PC-3 (cell line): ENCODE data around the gene OR5K2. TPM values are rescaled to one million over a fixed set of nuclear protein-coding genes. Genes with fewer than 3 reads are reported as not detected.

Experiments
- ATAC-seq: fragments of 200-7000 bp; cut with Tn5 transposase; 2 replicates; pipeline ENCODE4 v1.9.1; 2020; ENCODE audit warnings: mild to moderate bottlenecking, moderate library complexity
- BruUV-seq: library from RNA; stranded (reverse); fragments of 400-500 nt; replicated peaks from 2 replicates; lab custom pipeline; 2021; lab: Mats Ljungman, UMichigan
- CTCF ChIA-PET: fragments of 300-600 bp; sonication (Branson Sonifier 250); formaldehyde crosslinking; loops from one replicate; lab custom pipeline; 2022; ENCODE audit warnings: antibody characterized with exemption; lab: Charles Lee
- POLR2A ChIA-PET: fragments of 300-600 bp; sonication (Branson Sonifier 250); formaldehyde crosslinking; loops from one replicate; lab custom pipeline; 2022; ENCODE audit warnings: antibody characterized with exemption; ENCODE audit not compliant: unreplicated experiment; lab: Charles Lee
- DNase-seq: peaks from one replicate; pipeline ENCODE4 v3.0.0-alpha.2; 2015
- H2AFZ ChIP-seq: fragments of 300-600 bp; sonication (generic); 2 replicates; pipeline ENCODE4 v1.6.0; 2016; ENCODE audit warnings: antibody characterized with exemption, low read length
- H3F3A ChIP-seq: fragments of 300-600 bp; sonication (generic); one replicate; pipeline ENCODE4 v1.6.0; 2017; ENCODE audit warnings: antibody characterized with exemption, low read length, control low read depth, mild to moderate bottlenecking; ENCODE audit not compliant: unreplicated experiment
- H3K27ac ChIP-seq: fragments of 300-600 bp; sonication (generic); 2 replicates; pipeline ENCODE4 v1.5.1; 2016; ENCODE audit warnings: mild to moderate bottlenecking, low read length
- H3K27me3 ChIP-seq: fragments of 300-600 bp; sonication (generic); 2 replicates; pipeline ENCODE4 v1.6.1; 2016; ENCODE audit warnings: low read length, mixed read lengths
- H3K36me3 ChIP-seq: fragments of 300-600 bp; sonication (generic); 2 replicates; pipeline ENCODE4 v1.6.1; 2016; ENCODE audit warnings: low read depth, mixed run types, low read length, mixed read lengths
- H3K4me1 ChIP-seq: fragments of 300-600 bp; sonication (generic); 2 replicates; pipeline ENCODE4 v1.5.1; 2016; ENCODE audit warnings: low read length; ENCODE audit not compliant: insufficient read depth
- H3K4me2 ChIP-seq: fragments of 300-600 bp; sonication (generic); 2 replicates; pipeline ENCODE4 v1.6.0; 2016; ENCODE audit warnings: low read length
- H3K4me3 ChIP-seq: fragments of 300-600 bp; sonication (generic); 2 replicates; pipeline ENCODE4 v1.5.1; 2016; ENCODE audit warnings: mild to moderate bottlenecking, low read length, mixed read lengths
- H3K79me2 ChIP-seq: fragments of 300-600 bp; sonication (generic); 2 replicates; pipeline ENCODE4 v1.6.1; 2017; ENCODE audit warnings: low read length, mixed read lengths
- H3K9ac ChIP-seq: fragments of 300-600 bp; sonication (generic); 2 replicates; pipeline ENCODE4 v1.6.0; 2016; ENCODE audit warnings: mild to moderate bottlenecking, low read length
- H3K9me2 ChIP-seq: fragments of 300-600 bp; sonication (generic); replicated peaks from 2 replicates; pipeline ENCODE4 v1.6.1; 2016; ENCODE audit warnings: mixed run types, low read length, mixed read lengths
- H3K9me3 ChIP-seq: fragments of 300-600 bp; sonication (generic); 2 replicates; pipeline ENCODE4 v1.6.1; 2016; ENCODE audit warnings: low read length, mixed read lengths
- H4K20me1 ChIP-seq: fragments of 300-600 bp; sonication (generic); 2 replicates; pipeline ENCODE4 v1.6.1; 2016; ENCODE audit warnings: low read length, mixed read lengths
- EZH2 ChIP-seq: fragments of 300-600 bp; sonication (generic); IDR thresholded peaks from one replicate; pipeline ENCODE4 v1.6.1; 2017; ENCODE audit warnings: antibody characterized with exemption, mild to moderate bottlenecking, low read length; ENCODE audit not compliant: unreplicated experiment
- EZH2phosphoT487 ChIP-seq: fragments of 300-600 bp; sonication (generic); IDR thresholded peaks from 2 replicates; pipeline ENCODE4 v1.6.1; 2018; ENCODE audit warnings: mild to moderate bottlenecking, antibody characterized with exemption, low read length, borderline replicate concordance
- intact Hi-C: fragments of 100-400 bp; cut with micrococcal nuclease; formaldehyde crosslinking; loops from 2 replicates; pipeline ENCODE4 v1.9.0; 2023
- total RNA-seq: library from RNA; depleted of rRNA; stranded (reverse); fragments of >200 nt; gene quantifications from 2 replicates; pipeline ENCODE4 v1.2.3, GENCODE V29; 2014; rRNA removed
- TF ChIP-seq, protein P1 (sequence below): fragments of 300-600 bp; sonication (generic); conservative IDR thresholded peaks from 2 replicates; pipeline ENCODE4 v1.5.1; 2017; ENCODE audit warnings: antibody characterized with exemption, low read depth, mild to moderate bottlenecking, low read length

The OR5K2 gene
- total RNA-seq, 1 experiment from 2014 or later = not detected

DNA sequence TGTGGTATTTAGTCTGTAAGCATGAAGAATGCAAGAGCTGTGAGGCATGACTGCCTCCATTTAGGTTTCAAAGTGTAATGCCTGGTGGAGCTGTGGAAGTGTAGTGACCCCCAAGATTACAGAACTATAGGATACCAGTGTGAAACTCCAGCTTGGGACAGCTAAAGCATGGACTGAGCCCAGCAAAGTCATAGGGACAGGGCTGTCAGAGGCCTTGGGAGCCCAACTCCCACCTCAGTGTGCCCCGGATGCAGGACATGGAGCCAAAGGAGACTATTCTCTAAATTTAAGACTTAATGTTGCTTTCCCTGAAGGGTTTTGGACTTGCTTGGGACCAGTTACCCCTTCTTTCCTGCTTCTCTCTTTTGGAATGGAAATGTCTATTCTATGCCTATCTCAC is 45.1 kb downstream of the OR5K2 start:
- no TSS peak for BruUV-seq
- Histone ChIP-seq H3K79me2 (no peaks in the 10 kb centered on the region), H3K4me3 (no peak overlapping the region), H2AFZ (no peak overlapping the region), H3K9me2 (no peaks in the 10 kb centered on the region), H3K27me3 (peaks cover 5% of the 10 kb centered on the region; the same call in 1 of the 2 replicates), H3K9ac (no peak overlapping the region), H3F3A (no peaks in the 10 kb centered on the region), H3K4me1 (peaks cover 5% of the 10 kb centered on the region), H3K36me3 (no peaks in the 10 kb centered on the region), H4K20me1 (no peaks in the 10 kb centered on the region), H3K4me2 (no peak overlapping the region), H3K9me3 (no peaks in the 10 kb centered on the region), H3K27ac (no peak overlapping the region)
- ATAC-seq (no peak), DNase-seq (no peak)
- intact Hi-C loops = no loop called here
- CTCF ChIA-PET = no interaction called here
- POLR2A ChIA-PET = no interaction called here
- no peak for TF ChIP-seq EZH2phosphoT487
- TF ChIP-seq EZH2 = no peak
- TF ChIP-seq, protein P1, sequence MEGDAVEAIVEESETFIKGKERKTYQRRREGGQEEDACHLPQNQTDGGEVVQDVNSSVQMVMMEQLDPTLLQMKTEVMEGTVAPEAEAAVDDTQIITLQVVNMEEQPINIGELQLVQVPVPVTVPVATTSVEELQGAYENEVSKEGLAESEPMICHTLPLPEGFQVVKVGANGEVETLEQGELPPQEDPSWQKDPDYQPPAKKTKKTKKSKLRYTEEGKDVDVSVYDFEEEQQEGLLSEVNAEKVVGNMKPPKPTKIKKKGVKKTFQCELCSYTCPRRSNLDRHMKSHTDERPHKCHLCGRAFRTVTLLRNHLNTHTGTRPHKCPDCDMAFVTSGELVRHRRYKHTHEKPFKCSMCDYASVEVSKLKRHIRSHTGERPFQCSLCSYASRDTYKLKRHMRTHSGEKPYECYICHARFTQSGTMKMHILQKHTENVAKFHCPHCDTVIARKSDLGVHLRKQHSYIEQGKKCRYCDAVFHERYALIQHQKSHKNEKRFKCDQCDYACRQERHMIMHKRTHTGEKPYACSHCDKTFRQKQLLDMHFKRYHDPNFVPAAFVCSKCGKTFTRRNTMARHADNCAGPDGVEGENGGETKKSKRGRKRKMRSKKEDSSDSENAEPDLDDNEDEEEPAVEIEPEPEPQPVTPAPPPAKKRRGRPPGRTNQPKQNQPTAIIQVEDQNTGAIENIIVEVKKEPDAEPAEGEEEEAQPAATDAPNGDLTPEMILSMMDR = no peak

DNA sequence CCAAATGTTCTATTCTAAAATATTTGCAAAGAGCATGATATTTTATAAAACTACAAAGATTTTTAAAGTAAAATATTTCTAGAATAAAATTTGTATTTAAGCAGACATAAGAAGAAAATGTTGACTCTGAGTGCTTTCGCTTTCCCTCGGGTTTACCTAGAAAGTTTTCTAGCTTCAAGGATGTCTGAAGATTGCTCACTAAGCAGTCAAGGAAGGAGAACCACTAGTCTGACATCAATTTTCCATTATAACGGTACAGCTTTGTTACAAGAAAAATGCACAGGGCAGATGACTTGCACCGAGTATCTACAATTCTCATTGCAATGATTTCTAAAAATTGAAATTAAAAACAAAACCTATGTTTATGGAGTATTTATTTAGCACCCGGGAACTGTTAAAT is 48.5 kb downstream of the OR5K2 start:
- H3K4me2 ChIP-seq = no peak overlapping the region
- BruUV-seq = no TSS peak
- intact Hi-C loops = loop anchor here (1.0 kb wide), 1 partner anchor 34 kb away; no protein-coding TSS in a partner anchor
- no peaks in the 10 kb centered on the region for H3K9me2 ChIP-seq
- no peaks in the 10 kb centered on the region for H3K9me3 ChIP-seq
- ATAC-seq (no peak), DNase-seq (no peak)
- H3K27me3 ChIP-seq = peaks cover 16% of the 10 kb centered on the region
- H3K36me3 ChIP-seq = no peaks in the 10 kb centered on the region
- H3K9ac ChIP-seq = no peak overlapping the region
- no peaks in the 10 kb centered on the region for H3K4me1 ChIP-seq
- no peaks in the 10 kb centered on the region for H3F3A ChIP-seq
- H4K20me1 ChIP-seq = no peaks in the 10 kb centered on the region
- H2AFZ ChIP-seq = no peak overlapping the region
- POLR2A ChIA-PET = no interaction called here
- H3K4me3 ChIP-seq = no peak overlapping the region
- CTCF ChIA-PET = no interaction called here
- no peak overlapping the region for H3K27ac ChIP-seq
- no peak for TF ChIP-seq EZH2phosphoT487
- no peak for TF ChIP-seq EZH2
- TF ChIP-seq, protein P1 = no peak
- no peaks in the 10 kb centered on the region for H3K79me2 ChIP-seq

Other genes with a start within 250 kb of the OR5K2 start
- not detected in 2 replicates for gene OR5H6, start 233.4 kb upstream of the OR5K2 start, total RNA-seq
- not detected in 2 replicates for gene OR5H2, start 215.2 kb upstream of the OR5K2 start, total RNA-seq
- not detected in 2 replicates for gene OR5K4, start 143.8 kb upstream of the OR5K2 start, total RNA-seq
- not detected in 2 replicates for gene OR5K3, start 107.0 kb upstream of the OR5K2 start, total RNA-seq
- gene OR5K1, start 34.5 kb upstream of the OR5K2 start, total RNA-seq = not detected in 2 replicates
- gene CLDND1, start 25.2 kb downstream of the OR5K2 start, total RNA-seq = 76.4 and 81.1 TPM in 2 replicates
- gene GPR15, start 34.3 kb downstream of the OR5K2 start, total RNA-seq = not detected in 2 replicates
- 62.0 and 86.2 TPM in 2 replicates for gene CPOX, start 95.9 kb downstream of the OR5K2 start, total RNA-seq